PC-9 (cell line): ENCODE results near the gene CAPZA1. TPM values are rescaled to one million over a fixed set of nuclear protein-coding genes. Genes with fewer than 3 reads are reported as not detected.

Source experiments
- BruUV-seq: library from RNA; stranded (reverse); fragments of 400-500 nt; replicated peaks from 2 replicates; lab custom pipeline; 2021; lab: Mats Ljungman, UMichigan
- CTCF ChIA-PET: fragments of 300-600 bp; sonication (Branson Sonifier 250); formaldehyde crosslinking; loops from one replicate; lab custom pipeline; 2022; ENCODE audit warnings: antibody characterized with exemption; lab: Charles Lee
- POLR2A ChIA-PET: fragments of 300-600 bp; sonication (Branson Sonifier 250); formaldehyde crosslinking; loops from one replicate; lab custom pipeline; 2022; ENCODE audit warnings: antibody characterized with exemption; ENCODE audit not compliant: unreplicated experiment; lab: Charles Lee
- DNase-seq, 2 experiments: peaks; one replicate each; pipeline versions ENCODE4 v3.0.0 to v3.0.0-alpha.2; 2015 to 2022; ENCODE audit warnings: mixed read lengths in 1 of 2
- H2AFZ ChIP-seq: fragments of 200-600 bp; sonication (generic); 2 replicates; pipeline ENCODE4 v1.8.1; 2017; ENCODE audit warnings: antibody characterized with exemption
- H3F3A ChIP-seq: fragments of 200-600 bp; sonication (generic); 2 replicates; pipeline ENCODE4 v1.8.1; 2017; ENCODE audit warnings: antibody characterized with exemption, mild to moderate bottlenecking, low read depth; ENCODE audit not compliant: insufficient read depth
- H3K27ac ChIP-seq: fragments of 200-600 bp; sonication (generic); 2 replicates; pipeline ENCODE4 v1.6.1; 2016; ENCODE audit warnings: mixed run types
- H3K27me3 ChIP-seq: fragments of 200-600 bp; sonication (generic); 2 replicates; pipeline ENCODE4 v1.6.1; 2016; ENCODE audit warnings: low read depth, mixed run types; ENCODE audit not compliant: insufficient read depth
- H3K36me3 ChIP-seq: fragments of 200-600 bp; sonication (generic); 2 replicates; pipeline ENCODE4 v1.6.1; 2016; ENCODE audit warnings: low read depth, mixed run types
- H3K4me1 ChIP-seq: fragments of 200-600 bp; sonication (generic); replicated peaks from 2 replicates; pipeline ENCODE4 v1.6.1; 2016; ENCODE audit warnings: mixed run types; ENCODE audit not compliant: insufficient read depth
- H3K4me2 ChIP-seq: fragments of 200-600 bp; sonication (generic); 2 replicates; pipeline ENCODE4 v1.6.1; 2017; ENCODE audit warnings: mixed run types
- H3K4me3 ChIP-seq: fragments of 200-600 bp; sonication (generic); 2 replicates; pipeline ENCODE4 v1.6.1; 2016; ENCODE audit warnings: mixed run types
- H3K79me2 ChIP-seq: fragments of 200-600 bp; sonication (generic); 2 replicates; pipeline ENCODE4 v1.6.1; 2017; ENCODE audit warnings: low read depth, mixed run types
- H3K9me2 ChIP-seq: fragments of 200-600 bp; sonication (generic); 2 replicates; pipeline ENCODE4 v1.8.1; 2017; ENCODE audit warnings: mild to moderate bottlenecking; ENCODE audit not compliant: insufficient read depth
- H3K9me3 ChIP-seq: fragments of 200-600 bp; sonication (generic); 2 replicates; pipeline ENCODE4 v1.8.1; 2016; ENCODE audit warnings: low read depth; ENCODE audit not compliant: insufficient read depth
- H4K20me1 ChIP-seq: fragments of 200-600 bp; sonication (generic); 2 replicates; pipeline ENCODE4 v1.8.1; 2017; ENCODE audit not compliant: insufficient read depth
- EZH2 ChIP-seq: fragments of 200-600 bp; sonication (generic); IDR thresholded peaks from 2 replicates; pipeline ENCODE4 v1.8.0; 2017; ENCODE audit warnings: antibody characterized with exemption, low read depth
- intact Hi-C: fragments of 100-400 bp; cut with micrococcal nuclease; formaldehyde crosslinking; loops from one replicate; pipeline ENCODE4 v1.10.0; 2022; ENCODE audit not compliant: unreplicated experiment
- total RNA-seq: library from RNA; stranded (reverse); gene quantifications from 2 replicates; pipeline ENCODE4 v1.2.3, GENCODE V29; 2021
- TF ChIP-seq, protein P1 (sequence below): fragments of 200-600 bp; sonication (generic); conservative IDR thresholded peaks from 2 replicates; pipeline ENCODE4 v1.6.1; 2017; ENCODE audit warnings: mixed run types, antibody characterized with exemption, mild to moderate bottlenecking, moderate library complexity

Gene CAPZA1
- total RNA-seq, 1 experiment from 2014 or later: 145 TPM

DNA sequence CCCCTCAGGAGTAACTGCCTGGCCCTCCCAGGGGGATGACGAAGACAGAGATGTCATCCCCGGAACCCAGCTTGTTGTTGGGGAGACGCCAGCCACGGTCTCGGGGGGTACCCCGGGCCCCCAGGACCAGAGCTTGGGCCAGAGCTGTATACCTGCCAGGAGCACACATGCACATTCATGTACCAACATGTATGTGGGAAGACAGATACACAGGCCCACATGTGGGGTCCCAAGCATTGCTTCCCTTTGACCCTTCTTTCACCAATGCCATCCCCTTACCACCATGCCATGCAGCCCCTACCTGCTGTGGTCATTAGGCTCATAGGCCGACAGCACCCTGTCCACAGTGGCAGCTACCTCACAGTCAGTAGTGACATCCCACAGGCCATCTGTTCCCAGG lies 90.5 kb downstream of the CAPZA1 start:
- peaks cover 27% of the 10 kb centered on the region for H3K4me1 ChIP-seq
- intact Hi-C loops: no loop called here
- TF ChIP-seq EZH2: no peak
- TF ChIP-seq, protein P1, sequence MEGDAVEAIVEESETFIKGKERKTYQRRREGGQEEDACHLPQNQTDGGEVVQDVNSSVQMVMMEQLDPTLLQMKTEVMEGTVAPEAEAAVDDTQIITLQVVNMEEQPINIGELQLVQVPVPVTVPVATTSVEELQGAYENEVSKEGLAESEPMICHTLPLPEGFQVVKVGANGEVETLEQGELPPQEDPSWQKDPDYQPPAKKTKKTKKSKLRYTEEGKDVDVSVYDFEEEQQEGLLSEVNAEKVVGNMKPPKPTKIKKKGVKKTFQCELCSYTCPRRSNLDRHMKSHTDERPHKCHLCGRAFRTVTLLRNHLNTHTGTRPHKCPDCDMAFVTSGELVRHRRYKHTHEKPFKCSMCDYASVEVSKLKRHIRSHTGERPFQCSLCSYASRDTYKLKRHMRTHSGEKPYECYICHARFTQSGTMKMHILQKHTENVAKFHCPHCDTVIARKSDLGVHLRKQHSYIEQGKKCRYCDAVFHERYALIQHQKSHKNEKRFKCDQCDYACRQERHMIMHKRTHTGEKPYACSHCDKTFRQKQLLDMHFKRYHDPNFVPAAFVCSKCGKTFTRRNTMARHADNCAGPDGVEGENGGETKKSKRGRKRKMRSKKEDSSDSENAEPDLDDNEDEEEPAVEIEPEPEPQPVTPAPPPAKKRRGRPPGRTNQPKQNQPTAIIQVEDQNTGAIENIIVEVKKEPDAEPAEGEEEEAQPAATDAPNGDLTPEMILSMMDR: no peak
- no peaks in the 10 kb centered on the region for H4K20me1 ChIP-seq
- no peak overlapping the region for H3K4me3 ChIP-seq
- H3K9me3 ChIP-seq: no peaks in the 10 kb centered on the region
- no peaks in the 10 kb centered on the region for H3K27me3 ChIP-seq
- no peak overlapping the region for H3K4me2 ChIP-seq
- H3K9me2 ChIP-seq: no peaks in the 10 kb centered on the region
- BruUV-seq: no TSS peak
- no peak overlapping the region for H3K27ac ChIP-seq
- ChIA-PET CTCF (no interaction called here), POLR2A (no interaction called here)
- no peak for DNase-seq
- H3K36me3 ChIP-seq: no peaks in the 10 kb centered on the region
- peaks cover 9% of the 10 kb centered on the region for H3F3A ChIP-seq
- no peak overlapping the region for H2AFZ ChIP-seq
- peaks cover 12% of the 10 kb centered on the region for H3K79me2 ChIP-seq

DNA sequence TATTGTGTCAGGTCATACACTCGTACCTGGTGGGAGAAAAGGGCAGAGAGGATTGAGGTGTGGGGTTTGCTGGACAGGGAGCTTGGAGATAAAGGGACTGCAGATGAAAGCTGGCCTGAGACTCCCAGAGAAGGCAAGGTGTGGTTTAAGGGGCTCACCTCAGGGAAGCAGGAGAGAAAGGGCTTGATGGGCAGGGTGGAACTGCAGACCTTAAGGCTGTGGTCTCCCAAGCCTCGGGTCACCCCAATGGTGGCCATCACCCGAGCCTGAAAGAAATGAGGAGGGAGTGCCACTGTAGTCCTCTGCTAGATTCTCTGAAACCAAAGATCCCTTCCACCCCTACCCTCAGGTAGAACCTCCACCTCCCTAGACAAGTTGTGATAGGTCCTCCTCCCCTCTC lies 91.0 kb downstream of the CAPZA1 start:
- Histone ChIP-seq H4K20me1 (no peaks in the 10 kb centered on the region), H3K79me2 (peaks cover 11% of the 10 kb centered on the region), H3K9me3 (no peaks in the 10 kb centered on the region), H3K27me3 (no peaks in the 10 kb centered on the region), H3F3A (peaks cover 7% of the 10 kb centered on the region), H3K4me1 (peaks cover 25% of the 10 kb centered on the region), H3K4me3 (no peak overlapping the region), H3K4me2 (no peak overlapping the region), H3K9me2 (no peaks in the 10 kb centered on the region), H2AFZ (no peak overlapping the region), H3K27ac (no peak overlapping the region), H3K36me3 (no peaks in the 10 kb centered on the region)
- DNase-seq: no peak
- no peak for TF ChIP-seq EZH2
- TF ChIP-seq, protein P1: no peak
- POLR2A ChIA-PET: no interaction called here
- CTCF ChIA-PET: no interaction called here
- intact Hi-C loops: no loop called here
- no TSS peak for BruUV-seq

DNA sequence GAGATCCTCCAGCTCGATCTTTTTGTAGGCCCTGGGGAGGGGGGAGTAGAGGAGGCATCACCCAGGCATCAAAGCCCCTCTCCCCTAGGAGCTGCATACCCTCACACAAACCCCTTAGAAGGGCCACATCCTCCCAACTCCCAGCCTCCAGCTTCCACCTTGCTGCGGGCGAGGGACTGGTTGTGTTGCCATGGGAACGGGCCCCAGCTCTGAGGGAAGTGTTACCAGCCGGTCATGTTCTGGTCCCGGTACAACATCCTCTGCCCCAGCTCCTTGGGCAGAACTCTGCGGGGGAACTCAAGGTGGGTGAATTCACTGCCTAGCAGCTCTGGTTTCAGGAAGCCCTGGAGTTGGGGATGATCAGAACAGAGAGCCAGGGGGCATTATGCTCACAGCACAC lies 91.4 kb downstream of the CAPZA1 start:
- no peak for DNase-seq
- no peaks in the 10 kb centered on the region for H4K20me1 ChIP-seq

More for the DNA sequence above, 91.4 kb downstream of the CAPZA1 start:
- Histone ChIP-seq H3K79me2 (peaks cover 7% of the 10 kb centered on the region), H3K9me2 (no peaks in the 10 kb centered on the region), H3K4me1 (peaks cover 25% of the 10 kb centered on the region), H3K27me3 (no peaks in the 10 kb centered on the region), H3K4me3 (no peak overlapping the region), H3K9me3 (no peaks in the 10 kb centered on the region), H3K36me3 (no peaks in the 10 kb centered on the region), H3K4me2 (no peak overlapping the region), H3K27ac (no peak overlapping the region), H3F3A (peaks cover 7% of the 10 kb centered on the region), H2AFZ (no peak overlapping the region)
- TF ChIP-seq, protein P1: no peak
- TF ChIP-seq EZH2: no peak
- CTCF ChIA-PET: no interaction called here
- intact Hi-C loops: no loop called here
- POLR2A ChIA-PET: no interaction called here
- no TSS peak for BruUV-seq
